ENCODE data around the gene THUMPD2. TPM values are rescaled to one million over a fixed set of nuclear protein-coding genes. Genes with fewer than 3 reads are reported as not detected.
A peak's percentile ranks its signal among the peaks of the same experiment; 100 is the strongest.

THUMPD2 gene, protein sequence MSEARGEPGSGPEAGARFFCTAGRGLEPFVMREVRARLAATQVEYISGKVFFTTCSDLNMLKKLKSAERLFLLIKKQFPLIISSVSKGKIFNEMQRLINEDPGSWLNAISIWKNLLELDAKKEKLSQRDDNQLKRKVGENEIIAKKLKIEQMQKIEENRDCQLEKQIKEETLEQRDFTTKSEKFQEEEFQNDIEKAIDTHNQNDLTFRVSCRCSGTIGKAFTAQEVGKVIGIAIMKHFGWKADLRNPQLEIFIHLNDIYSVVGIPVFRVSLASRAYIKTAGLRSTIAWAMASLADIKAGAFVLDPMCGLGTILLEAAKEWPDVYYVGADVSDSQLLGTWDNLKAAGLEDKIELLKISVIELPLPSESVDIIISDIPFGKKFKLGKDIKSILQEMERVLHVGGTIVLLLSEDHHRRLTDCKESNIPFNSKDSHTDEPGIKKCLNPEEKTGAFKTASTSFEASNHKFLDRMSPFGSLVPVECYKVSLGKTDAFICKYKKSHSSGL
- 10 to 100 TPM in 1 of 4 donors, 1 to 10 TPM in 3; 4.6 to 11.2 (median 8.6) TPM for total RNA-seq

DNA sequence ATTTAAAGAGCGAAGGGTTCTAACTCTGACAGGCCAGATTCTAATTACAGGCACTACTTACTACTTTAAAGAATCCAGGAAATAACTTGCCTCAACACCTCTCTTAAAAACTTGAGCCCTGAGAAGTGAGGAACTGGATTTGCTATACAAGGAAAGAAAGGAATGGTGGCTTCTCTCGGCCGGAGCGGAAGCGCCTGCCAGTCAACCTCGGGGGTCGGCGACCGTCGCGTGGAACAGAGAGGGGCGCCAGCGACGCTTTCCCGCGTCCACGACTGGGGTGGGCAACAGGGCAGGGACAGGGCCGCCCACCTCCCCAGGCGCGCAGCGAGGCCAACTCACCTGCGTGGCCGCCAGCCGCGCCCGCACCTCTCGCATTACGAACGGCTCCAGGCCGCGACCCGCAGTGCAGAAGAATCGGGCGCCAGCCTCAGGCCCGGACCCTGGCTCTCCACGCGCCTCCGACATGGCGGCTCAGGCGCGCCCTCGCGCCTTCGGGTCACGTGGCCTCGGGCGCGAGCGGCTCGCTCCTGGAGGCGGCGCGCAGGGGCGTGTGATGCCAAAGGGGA lies at the start of gene THUMPD2:
THUMPD2 (minus strand) TSS at position 484 of the 566 bp plus-strand sequence; CDS start at position 465, 19 bp downstream.
- peaks cover 30 to 35% of the 10 kb centered on the region in 2 donors for H3K4me1 ChIP-seq
- no peaks in the 10 kb centered on the region for H3K9me3 ChIP-seq
- H3K4me3 ChIP-seq, result peak within 1 kb of the TSS; percentile 86 to 99 (median 96)
- peak; percentile 8 to 52 for DNase-seq
- H3K27ac ChIP-seq, result peak within 1 kb of the TSS; percentile 90 to 93 (median 91)
- peak; percentile 75 for ATAC-seq
- H3K27me3 ChIP-seq, result no peaks in the 10 kb centered on the region
- peak; percentile 49 to 65 for TF ChIP-seq POLR2A (IDR thresholded peaks at IDR 0.05)
- no peak for TF ChIP-seq CTCF (IDR thresholded peaks at IDR 0.05 in 4 of 5, conservative IDR thresholded peaks at IDR 0.05 in 1 of 5)
- intact Hi-C loops (cut with DNase I; ENCODE audit: low total_unique reads) (no loop called here), in situ Hi-C loops (cut with MboI; ENCODE audit: low sequenced_read_pairs in 4 of 4) (no loop called here)
- H3K36me3 ChIP-seq, result no peaks in the 10 kb centered on the region

DNA sequence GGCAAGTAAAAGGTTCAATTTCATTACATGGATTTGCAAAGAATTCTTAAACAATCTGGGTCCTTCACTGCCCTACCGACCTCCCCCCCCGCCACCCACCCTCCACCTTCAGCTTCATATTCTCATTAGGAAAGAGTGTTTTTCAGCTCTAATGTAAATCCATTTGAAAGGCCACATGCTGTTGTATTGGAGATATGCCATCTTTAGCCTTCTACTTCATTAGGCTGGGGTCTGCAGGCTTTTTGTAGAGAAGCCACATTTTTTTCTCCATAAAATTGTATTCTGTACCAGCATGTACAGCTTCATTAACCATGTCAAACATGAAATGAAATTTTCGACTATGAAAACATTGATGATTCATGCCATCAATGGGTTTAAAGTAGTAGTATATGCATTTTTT lies 42.8 kb upstream of the THUMPD2 start:
- no peaks in the 10 kb centered on the region for H3K36me3 ChIP-seq
- ATAC-seq, result no peak
- in situ Hi-C loops (cut with MboI; ENCODE audit: low sequenced_read_pairs in 4 of 4), result no loop called here
- H3K27ac ChIP-seq, result no peak overlapping the region
- H3K4me3 ChIP-seq, result no peak overlapping the region
- no peaks in the 10 kb centered on the region for H3K9me3 ChIP-seq
- DNase-seq, result no peak
- intact Hi-C loops (cut with DNase I; ENCODE audit: low total_unique reads), result no loop called here
- TF ChIP-seq POLR2A (IDR thresholded peaks at IDR 0.05) (no peak), CTCF (IDR thresholded peaks at IDR 0.05 in 4 of 5, conservative IDR thresholded peaks at IDR 0.05 in 1 of 5) (no peak)
- H3K27me3 ChIP-seq, result no peaks in the 10 kb centered on the region
- H3K4me1 ChIP-seq, result no peaks in the 10 kb centered on the region

GRCh38 chr2:39816845-39817244 lies 37.8 kb upstream of the THUMPD2 start:
- ATAC-seq, result no peak
- TF ChIP-seq CTCF (IDR thresholded peaks at IDR 0.05 in 4 of 5, conservative IDR thresholded peaks at IDR 0.05 in 1 of 5), result no peak
- TF ChIP-seq POLR2A (IDR thresholded peaks at IDR 0.05), result no peak

DNA sequence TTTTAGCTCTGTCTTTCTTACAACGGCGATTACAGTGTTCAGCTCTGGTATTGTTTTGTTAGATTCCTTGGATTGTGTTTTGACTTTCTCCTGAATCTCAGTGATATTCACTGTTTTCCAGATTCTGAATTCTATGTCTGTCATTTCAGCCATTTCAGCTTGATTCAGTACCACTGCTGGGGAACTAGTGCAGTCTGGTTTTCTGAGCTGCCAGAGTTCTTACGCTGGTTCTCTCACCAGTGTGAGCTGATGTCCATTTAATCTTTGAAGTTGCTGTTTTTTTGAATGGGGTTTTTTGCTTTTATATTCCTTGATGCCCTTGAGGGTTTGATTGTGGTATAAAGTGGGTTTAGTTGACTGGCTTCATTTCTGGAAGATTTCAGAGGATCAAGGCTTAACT lies 37.4 kb upstream of the THUMPD2 start:
- H3K4me3 ChIP-seq, result no peak overlapping the region
- ATAC-seq (no peak), DNase-seq (no peak)
- in situ Hi-C loops (cut with MboI; ENCODE audit: low sequenced_read_pairs in 4 of 4), result no loop called here
- intact Hi-C loops (cut with DNase I; ENCODE audit: low total_unique reads), result no loop called here
- no peak for TF ChIP-seq POLR2A (IDR thresholded peaks at IDR 0.05)
- TF ChIP-seq CTCF (IDR thresholded peaks at IDR 0.05 in 4 of 5, conservative IDR thresholded peaks at IDR 0.05 in 1 of 5), result no peak
- H3K9me3 ChIP-seq, result no peaks in the 10 kb centered on the region
- no peaks in the 10 kb centered on the region for H3K36me3 ChIP-seq
- no peak overlapping the region for H3K27ac ChIP-seq
- H3K27me3 ChIP-seq, result no peaks in the 10 kb centered on the region
- no peaks in the 10 kb centered on the region for H3K4me1 ChIP-seq

More at GRCh38 chr2:39816845-39817244, 37.8 kb upstream of the THUMPD2 start:
- H3K36me3 ChIP-seq, result no peaks in the 10 kb centered on the region
- H3K4me1 ChIP-seq, result no peaks in the 10 kb centered on the region
- in situ Hi-C loops (cut with MboI; ENCODE audit: low sequenced_read_pairs in 4 of 4) (no loop called here), intact Hi-C loops (cut with DNase I; ENCODE audit: low total_unique reads) (no loop called here)
- no peak for DNase-seq
- no peaks in the 10 kb centered on the region for H3K9me3 ChIP-seq
- no peak overlapping the region for H3K4me3 ChIP-seq
- H3K27me3 ChIP-seq, result no peaks in the 10 kb centered on the region
- no peak overlapping the region for H3K27ac ChIP-seq

All from gastrocnemius medialis (tissue), 4 donors.